OCI-LY1 (cell line): ENCODE measurements around the gene PACRG.
"Not testable (repeated sequence)": the region's sequence is repeated elsewhere in the genome, so short reads cannot be mapped to it uniquely, and the experiment has no call there.

Experiments used
- H2AFZ ChIP-seq: fragments of 200-600 bp; sonication (generic), shearing (Covaris generic); 2 replicates; pipeline ENCODE4 v1.6.0; 2014; ENCODE audit warnings: antibody characterized with exemption, mild to moderate bottlenecking, low read length
- H3F3A ChIP-seq: fragments of 200-600 bp; sonication (generic), shearing (Covaris generic); 2 replicates; pipeline ENCODE4 v1.6.0; 2014; ENCODE audit warnings: mild to moderate bottlenecking, antibody characterized with exemption, low read length, moderate library complexity; ENCODE audit not compliant: insufficient read depth
- H3K27ac ChIP-seq: fragments of 200-600 bp; sonication (generic); 2 replicates; pipeline ENCODE4 v1.5.1; 2014; ENCODE audit warnings: low read length, mixed run types, mild to moderate bottlenecking, low read depth; ENCODE audit not compliant: poor library complexity, severe bottlenecking
- H3K27me3 ChIP-seq: fragments of 200-600 bp; sonication (generic); 2 replicates; pipeline ENCODE4 v1.6.0; 2014; ENCODE audit warnings: antibody characterized with exemption, mild to moderate bottlenecking, low read length, moderate library complexity; ENCODE audit not compliant: insufficient read depth
- H3K36me3 ChIP-seq: fragments of 200-600 bp; sonication (generic); 2 replicates; pipeline ENCODE4 v1.6.1; 2014; ENCODE audit warnings: mild to moderate bottlenecking, antibody characterized with exemption, low read length, moderate library complexity, mixed read lengths; ENCODE audit not compliant: insufficient read depth
- H3K4me1 ChIP-seq: fragments of 200-600 bp; sonication (generic); 2 replicates; pipeline ENCODE4 v1.5.1; 2014; ENCODE audit warnings: mild to moderate bottlenecking, low read length, moderate library complexity; ENCODE audit not compliant: insufficient read depth, severe bottlenecking
- H3K4me2 ChIP-seq: fragments of 200-600 bp; sonication (generic), shearing (Covaris generic); 2 replicates; pipeline ENCODE4 v1.6.1; 2014; ENCODE audit warnings: low read length
- H3K4me3 ChIP-seq: fragments of 200-600 bp; sonication (generic); 2 replicates; pipeline ENCODE4 v1.5.1; 2014; ENCODE audit warnings: low read length, low read depth, mild to moderate bottlenecking, mixed read lengths; ENCODE audit not compliant: poor library complexity, severe bottlenecking
- H3K79me2 ChIP-seq: fragments of 200-600 bp; shearing (Covaris generic); 2 replicates; pipeline ENCODE4 v1.6.1; 2016; ENCODE audit warnings: mixed run types, low read length, mixed read lengths; ENCODE audit not compliant: insufficient read depth
- H3K9ac ChIP-seq: fragments of 200-600 bp; sonication (generic), shearing (Covaris generic); 2 replicates; pipeline ENCODE4 v1.6.1; 2014; ENCODE audit warnings: mild to moderate bottlenecking, low read length, mixed read lengths
- H3K9me2 ChIP-seq: fragments of 200-600 bp; sonication (generic), shearing (Covaris generic); 2 replicates; pipeline ENCODE4 v1.6.1; 2014; ENCODE audit warnings: low read depth, mild to moderate bottlenecking, low read length, mixed read lengths
- H3K9me3 ChIP-seq: fragments of 200-600 bp; shearing (Covaris generic); 2 replicates; pipeline ENCODE4 v1.6.1; 2014; ENCODE audit warnings: low read length, mixed read lengths
- H4K20me1 ChIP-seq: fragments of 200-600 bp; sonication (generic), shearing (Covaris generic); 2 replicates; pipeline ENCODE4 v1.6.0; 2016; ENCODE audit warnings: mild to moderate bottlenecking, low read length; ENCODE audit not compliant: insufficient read depth
- EZH2 ChIP-seq: fragments of 200-600 bp; sonication (generic), shearing (Covaris generic); IDR thresholded peaks from 2 replicates; pipeline ENCODE4 v1.8.0; 2017; ENCODE audit warnings: borderline replicate concordance, mixed run types, mild to moderate bottlenecking, antibody characterized with exemption, low read length, moderate library complexity, mixed read lengths
- TF ChIP-seq, protein P1 (sequence below): fragments of 200-600 bp; sonication (generic), shearing (Covaris generic); IDR thresholded peaks from 2 replicates; pipeline ENCODE4 v1.5.1; 2017; ENCODE audit warnings: mild to moderate bottlenecking, antibody characterized with exemption, low read length, moderate library complexity, mixed read lengths

The PACRG gene

DNA sequence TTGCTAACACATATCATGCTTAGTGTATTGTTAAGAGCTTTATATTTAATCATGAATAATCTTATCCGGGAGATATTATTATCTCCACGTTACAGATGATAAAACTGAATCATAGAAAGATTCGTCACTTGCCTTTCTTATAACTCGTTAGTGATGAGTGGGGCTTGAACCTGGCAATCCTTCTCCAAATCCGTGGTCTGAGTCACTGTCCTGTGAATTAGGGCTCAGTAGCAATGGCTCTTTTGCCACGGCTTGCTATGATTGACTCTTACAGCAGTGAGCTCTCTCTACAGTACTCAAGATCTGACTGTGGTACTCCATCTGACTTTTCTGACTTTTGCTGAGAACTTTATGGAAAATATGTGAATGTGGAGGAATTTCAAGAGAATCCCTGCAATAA, 246.9 kb downstream of the PACRG start:
- Histone ChIP-seq H3K27ac (no peak overlapping the region), H3K79me2 (no peaks in the 10 kb centered on the region), H4K20me1 (no peaks in the 10 kb centered on the region), H2AFZ (no peak overlapping the region), H3K27me3 (no peaks in the 10 kb centered on the region), H3K36me3 (no peaks in the 10 kb centered on the region), H3K4me1 (no peaks in the 10 kb centered on the region), H3K9ac (no peak overlapping the region), H3F3A (no peaks in the 10 kb centered on the region), H3K9me2 (no peaks in the 10 kb centered on the region), H3K4me3 (no peak overlapping the region), H3K9me3 (no peaks in the 10 kb centered on the region), H3K4me2 (no peak overlapping the region)
- no peak for TF ChIP-seq EZH2
- TF ChIP-seq, protein P1, sequence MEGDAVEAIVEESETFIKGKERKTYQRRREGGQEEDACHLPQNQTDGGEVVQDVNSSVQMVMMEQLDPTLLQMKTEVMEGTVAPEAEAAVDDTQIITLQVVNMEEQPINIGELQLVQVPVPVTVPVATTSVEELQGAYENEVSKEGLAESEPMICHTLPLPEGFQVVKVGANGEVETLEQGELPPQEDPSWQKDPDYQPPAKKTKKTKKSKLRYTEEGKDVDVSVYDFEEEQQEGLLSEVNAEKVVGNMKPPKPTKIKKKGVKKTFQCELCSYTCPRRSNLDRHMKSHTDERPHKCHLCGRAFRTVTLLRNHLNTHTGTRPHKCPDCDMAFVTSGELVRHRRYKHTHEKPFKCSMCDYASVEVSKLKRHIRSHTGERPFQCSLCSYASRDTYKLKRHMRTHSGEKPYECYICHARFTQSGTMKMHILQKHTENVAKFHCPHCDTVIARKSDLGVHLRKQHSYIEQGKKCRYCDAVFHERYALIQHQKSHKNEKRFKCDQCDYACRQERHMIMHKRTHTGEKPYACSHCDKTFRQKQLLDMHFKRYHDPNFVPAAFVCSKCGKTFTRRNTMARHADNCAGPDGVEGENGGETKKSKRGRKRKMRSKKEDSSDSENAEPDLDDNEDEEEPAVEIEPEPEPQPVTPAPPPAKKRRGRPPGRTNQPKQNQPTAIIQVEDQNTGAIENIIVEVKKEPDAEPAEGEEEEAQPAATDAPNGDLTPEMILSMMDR = no peak

DNA sequence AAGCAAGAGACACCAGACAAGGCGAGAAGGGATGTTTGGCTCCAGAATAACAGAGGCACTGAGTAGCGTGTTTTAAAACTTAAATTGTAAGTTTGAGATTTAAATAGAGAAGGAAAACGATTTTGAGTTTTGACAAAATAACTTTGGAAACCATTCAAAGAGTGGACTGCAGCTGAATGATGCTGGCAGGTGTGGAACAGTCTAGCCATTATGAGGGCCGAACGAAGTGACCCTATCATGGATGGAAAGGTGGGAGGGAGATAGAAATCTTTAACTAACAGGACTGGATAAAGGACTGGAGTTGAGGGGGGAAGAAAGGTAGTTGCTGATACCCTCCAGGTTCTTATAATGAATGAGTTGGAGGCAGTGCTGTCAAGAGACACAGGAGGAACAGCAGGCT, 248.4 kb downstream of the PACRG start:
- TF ChIP-seq, protein P1 = no peak
- TF ChIP-seq EZH2 = no peak
- no peaks in the 10 kb centered on the region for H3K27me3 ChIP-seq
- H3K9me2 ChIP-seq = no peaks in the 10 kb centered on the region
- no peaks in the 10 kb centered on the region for H3K79me2 ChIP-seq
- H3F3A ChIP-seq = no peaks in the 10 kb centered on the region
- H3K36me3 ChIP-seq = no peaks in the 10 kb centered on the region
- no peak overlapping the region for H3K4me2 ChIP-seq
- H3K27ac ChIP-seq = no peak overlapping the region
- no peaks in the 10 kb centered on the region for H4K20me1 ChIP-seq
- no peak overlapping the region for H3K4me3 ChIP-seq
- no peaks in the 10 kb centered on the region for H3K9me3 ChIP-seq
- no peaks in the 10 kb centered on the region for H3K4me1 ChIP-seq
- H3K9ac ChIP-seq = no peak overlapping the region
- no peak overlapping the region for H2AFZ ChIP-seq

DNA sequence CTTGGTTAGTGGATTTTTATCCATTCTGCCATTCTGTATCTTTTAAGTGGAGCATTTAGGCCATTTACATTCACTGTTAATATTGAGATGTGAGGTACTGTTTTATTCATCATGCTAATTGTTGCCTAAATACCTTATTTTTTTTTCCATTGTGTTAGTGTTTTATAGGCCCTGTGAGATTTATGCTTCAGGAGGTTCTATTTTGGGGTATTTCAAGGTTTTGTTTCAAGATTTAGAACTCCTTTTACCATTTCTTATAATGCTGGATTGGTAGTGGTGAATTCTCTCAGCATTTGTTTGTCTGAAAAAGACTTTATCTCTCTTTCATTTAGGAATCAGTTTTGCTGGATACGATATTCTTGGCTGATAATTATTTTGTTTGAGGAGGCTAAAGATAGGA, 255.5 kb downstream of the PACRG start:
- not testable (repeated sequence) for H3F3A ChIP-seq, H2AFZ ChIP-seq, H4K20me1 ChIP-seq, H3K79me2 ChIP-seq, H3K27me3 ChIP-seq, H3K36me3 ChIP-seq, H3K4me2 ChIP-seq, H3K27ac ChIP-seq, H3K4me1 ChIP-seq, H3K4me3 ChIP-seq, H3K9me3 ChIP-seq, H3K9me2 ChIP-seq, H3K9ac ChIP-seq

GRCh38 chr6:162998777-162999176, 271.0 kb downstream of the PACRG start:
- Histone ChIP-seq H3K9me3 (no peaks in the 10 kb centered on the region), H3K79me2 (no peaks in the 10 kb centered on the region), H4K20me1 (no peaks in the 10 kb centered on the region), H3K4me1 (no peaks in the 10 kb centered on the region), H3K9ac (no peak overlapping the region), H3F3A (no peaks in the 10 kb centered on the region), H2AFZ (no peak overlapping the region), H3K9me2 (no peaks in the 10 kb centered on the region), H3K4me2 (no peak overlapping the region), H3K27ac (no peak overlapping the region), H3K27me3 (no peaks in the 10 kb centered on the region), H3K4me3 (no peak overlapping the region), H3K36me3 (no peaks in the 10 kb centered on the region)
- TF ChIP-seq EZH2 = no peak
